Esophagus squamous epithelium (tissue), 4 donors: ENCODE data around the gene ZNF593.

Source experiments
- CTCF ChIP-seq, 6 experiments: fragments of 450-650 bp in 4 of 6; fragments of 200-600 bp in 2 of 6; sonication (generic) in 2 of 6; IDR thresholded peaks; one replicate each; pipeline ENCODE4 v1.5.1; 2016 to 2019; ENCODE audit warnings: antibody characterized with exemption in 6 of 6, mild to moderate bottlenecking in 4 of 6, moderate library complexity in 4 of 6
- POLR2A ChIP-seq, 4 donors: fragments of 450-650 bp; IDR thresholded peaks; one replicate each; pipeline ENCODE4 v1.6.1; 2017; ENCODE audit warnings: antibody characterized with exemption in 4 of 4, mild to moderate bottlenecking in 4 of 4, moderate library complexity in 3 of 4

- TF ChIP-seq CTCF (IDR thresholded peaks at IDR 0.05) (no peak), POLR2A (IDR thresholded peaks at IDR 0.05) (no peak)
Measured at GRCh38 chr1:26197813-26198212, 28.1 kb downstream of the ZNF593 start.
